Mesendoderm (in vitro differentiated cells): Measurements from ENCODE around the gene ERBIN. TPM values are rescaled to one million over a fixed set of nuclear protein-coding genes. Genes with fewer than 3 reads are reported as not detected.

ENCODE experiments used
- DNase-seq: peaks from one replicate; pipeline ENCODE4 v3.0.0; 2013
- H2AK5ac ChIP-seq: 2 replicates; pipeline ENCODE4 v1.6.1; 2013; ENCODE audit warnings: low read length, inconsistent platforms
- H2BK120ac ChIP-seq: 2 replicates; pipeline ENCODE4 v1.6.1; 2013; ENCODE audit warnings: low read depth, mild to moderate bottlenecking, low read length, moderate library complexity, mixed read lengths
- H2BK15ac ChIP-seq: replicated peaks from 2 replicates; pipeline ENCODE4 v1.6.1; 2013; ENCODE audit warnings: low read depth, mild to moderate bottlenecking, moderate library complexity
- H2BK5ac ChIP-seq: 2 replicates; pipeline ENCODE4 v1.6.1; 2013; ENCODE audit warnings: low read length, inconsistent platforms
- H3K18ac ChIP-seq: 2 replicates; pipeline ENCODE4 v1.6.1; 2013; ENCODE audit warnings: mild to moderate bottlenecking, low read length, mixed read lengths
- H3K23ac ChIP-seq: one replicate; pipeline ENCODE4 v1.6.1; 2013; ENCODE audit warnings: low read length
- H3K27ac ChIP-seq: 2 replicates; pipeline ENCODE4 v1.5.1; 2013; ENCODE audit warnings: low read depth, mild to moderate bottlenecking, inconsistent platforms, low read length, moderate library complexity
- H3K27me3 ChIP-seq: 2 replicates; pipeline ENCODE4 v1.6.1; 2013; ENCODE audit warnings: low read length, control low read depth, mild to moderate bottlenecking, inconsistent platforms; ENCODE audit not compliant: insufficient read depth, poor library complexity
- H3K36me3 ChIP-seq: 2 replicates; pipeline ENCODE4 v1.6.1; 2013; ENCODE audit warnings: low read length, inconsistent platforms; ENCODE audit not compliant: control insufficient read depth, insufficient read depth
- H3K4ac ChIP-seq: one replicate; pipeline ENCODE4 v1.6.1; 2013; ENCODE audit warnings: low read depth, mild to moderate bottlenecking, low read length, moderate library complexity
- H3K4me1 ChIP-seq: 2 replicates; pipeline ENCODE4 v1.6.1; 2013; ENCODE audit warnings: low read depth, low read length, inconsistent platforms; ENCODE audit not compliant: control insufficient read depth
- H3K4me2 ChIP-seq: 2 replicates; pipeline ENCODE4 v1.6.1; 2013; ENCODE audit warnings: low read length
- H3K4me3 ChIP-seq: 2 replicates; pipeline ENCODE4 v1.5.1; 2013; ENCODE audit warnings: mild to moderate bottlenecking, low read length
- H3K56ac ChIP-seq: one replicate; pipeline ENCODE4 v1.6.1; 2013; ENCODE audit warnings: low read length
- H3K79me1 ChIP-seq: 2 replicates; pipeline ENCODE4 v1.6.1; 2013; ENCODE audit warnings: low read length, inconsistent platforms
- H3K79me2 ChIP-seq: 2 replicates; pipeline ENCODE4 v1.6.1; 2013; ENCODE audit warnings: mild to moderate bottlenecking, low read length; ENCODE audit not compliant: control insufficient read depth, insufficient read depth
- H3K9ac ChIP-seq: 2 replicates; pipeline ENCODE4 v1.6.1; 2013; ENCODE audit warnings: low read length, inconsistent platforms
- H4K5ac ChIP-seq: one replicate; pipeline ENCODE4 v1.6.1; 2013; ENCODE audit warnings: low read length
- H4K8ac ChIP-seq: one replicate; pipeline ENCODE4 v1.6.1; 2013; ENCODE audit warnings: low read depth, mild to moderate bottlenecking, control low read depth, low read length, moderate library complexity
- WGBS: extraction: QIAGEN DNeasy Blood & Tissue Kit; methylation state at CpG from one replicate; pipeline ENCODE4 v1.1.7; 2013; ENCODE audit warnings: low lambda C conversion rate, missing lambda C conversion rate; ENCODE audit not compliant: insufficient coverage; ENCODE audit errors: extremely low coverage; 5-methylcytosine and 5-hydroxymethylcytosine counted together
- small RNA-seq: library from polyadenylated mRNA; stranded (forward); fragments of <200 nt; extraction: miRNeasy Mini kit (QIAGEN cat#:217004); gene quantifications from one replicate; pipeline ENCODE3, GENCODE V24; 2013; ENCODE audit not compliant: insufficient read depth

ERBIN gene

GRCh38 chr5:66118304-66118703 is 191.9 kb downstream of the ERBIN start:
- H3K4ac ChIP-seq = no peak overlapping the region
- no peak overlapping the region for H3K18ac ChIP-seq
- H4K8ac ChIP-seq = no peak overlapping the region
- no peak for DNase-seq
- H3K4me1 ChIP-seq = no peaks in the 10 kb centered on the region
- H3K27me3 ChIP-seq = no peaks in the 10 kb centered on the region
- no peaks in the 10 kb centered on the region for H3K79me1 ChIP-seq
- no peak overlapping the region for H2BK5ac ChIP-seq
- H3K4me3 ChIP-seq = no peak overlapping the region
- WGBS = no CpG with 5 or more reads among the region's 4 CpGs
- no peaks in the 10 kb centered on the region for H3K79me2 ChIP-seq
- H4K5ac ChIP-seq = no peak overlapping the region
- H3K27ac ChIP-seq = no peak overlapping the region
- no peak overlapping the region for H2BK15ac ChIP-seq
- H2AK5ac ChIP-seq = no peak overlapping the region
- H3K36me3 ChIP-seq = no peaks in the 10 kb centered on the region
- H3K9ac ChIP-seq = no peak overlapping the region
- H3K23ac ChIP-seq = no peak overlapping the region
- H3K4me2 ChIP-seq = no peak overlapping the region
- no peak overlapping the region for H2BK120ac ChIP-seq
- no peak overlapping the region for H3K56ac ChIP-seq

DNA sequence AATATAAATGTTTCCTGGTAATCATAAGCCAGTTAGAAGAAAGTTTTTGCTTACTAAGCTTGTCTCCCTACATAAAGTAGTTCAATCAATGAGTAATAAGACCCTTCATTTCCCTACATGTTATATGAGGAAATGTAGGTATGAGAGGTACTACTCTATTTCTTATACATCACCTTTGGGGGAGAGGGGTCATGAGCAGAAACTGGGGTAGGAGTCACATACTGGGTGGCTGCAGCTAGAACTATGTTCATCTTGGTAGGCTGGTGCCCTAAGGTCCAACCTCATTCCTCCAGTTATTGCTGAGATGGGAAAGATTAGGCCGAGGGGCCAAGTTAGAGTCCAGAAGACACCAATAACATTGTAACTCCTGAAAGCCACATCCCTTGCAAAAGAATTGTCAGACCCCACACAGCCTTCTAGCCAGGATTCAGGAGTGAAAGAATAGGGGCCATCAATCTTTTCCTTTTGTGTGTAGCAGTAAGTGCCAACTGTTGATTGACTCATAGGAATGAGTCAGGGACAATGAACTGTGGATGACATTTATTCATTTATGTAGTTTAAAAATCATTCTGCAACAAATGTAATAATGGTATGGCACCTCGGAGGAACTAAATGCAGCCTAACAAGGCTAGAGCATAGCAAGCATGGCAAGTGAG is 196.1 kb downstream of the ERBIN start:
- Histone ChIP-seq H3K4me3 (no peak overlapping the region), H3K4me2 (no peak overlapping the region), H3K23ac (no peak overlapping the region), H2BK5ac (no peak overlapping the region), H3K4ac (no peak overlapping the region), H2AK5ac (no peak overlapping the region), H2BK120ac (no peak overlapping the region), H3K79me2 (no peaks in the 10 kb centered on the region), H3K27ac (no peak overlapping the region), H3K9ac (no peak overlapping the region), H3K18ac (no peak overlapping the region), H4K8ac (no peak overlapping the region), H3K79me1 (no peaks in the 10 kb centered on the region), H3K56ac (no peak overlapping the region), H3K4me1 (no peaks in the 10 kb centered on the region), H4K5ac (no peak overlapping the region), H2BK15ac (no peak overlapping the region), H3K27me3 (no peaks in the 10 kb centered on the region), H3K36me3 (no peaks in the 10 kb centered on the region)
- DNase-seq = no peak
- WGBS = no CpG with 5 or more reads among the region's 2 CpGs

- no peak overlapping the region for H2BK5ac ChIP-seq
- no peak overlapping the region for H3K4me3 ChIP-seq
- DNase-seq = no peak
- H3K4me1 ChIP-seq = no peaks in the 10 kb centered on the region
- H3K4ac ChIP-seq = no peak overlapping the region
- H3K36me3 ChIP-seq = no peaks in the 10 kb centered on the region
- no peak overlapping the region for H4K5ac ChIP-seq
- H2BK15ac ChIP-seq = no peak overlapping the region
- H2AK5ac ChIP-seq = no peak overlapping the region
- WGBS = no CpG with 5 or more reads among the region's 4 CpGs
- H3K4me2 ChIP-seq = no peak overlapping the region
- no peak overlapping the region for H2BK120ac ChIP-seq
- H3K56ac ChIP-seq = no peak overlapping the region
- H3K9ac ChIP-seq = no peak overlapping the region
- H4K8ac ChIP-seq = no peak overlapping the region
- no peaks in the 10 kb centered on the region for H3K79me2 ChIP-seq
- H3K79me1 ChIP-seq = no peaks in the 10 kb centered on the region
- H3K27ac ChIP-seq = no peak overlapping the region
- H3K23ac ChIP-seq = no peak overlapping the region
- H3K27me3 ChIP-seq = no peaks in the 10 kb centered on the region
- H3K18ac ChIP-seq = no peak overlapping the region
Observed at GRCh38 chr5:66129144-66129543, 202.8 kb downstream of the ERBIN start.

DNA sequence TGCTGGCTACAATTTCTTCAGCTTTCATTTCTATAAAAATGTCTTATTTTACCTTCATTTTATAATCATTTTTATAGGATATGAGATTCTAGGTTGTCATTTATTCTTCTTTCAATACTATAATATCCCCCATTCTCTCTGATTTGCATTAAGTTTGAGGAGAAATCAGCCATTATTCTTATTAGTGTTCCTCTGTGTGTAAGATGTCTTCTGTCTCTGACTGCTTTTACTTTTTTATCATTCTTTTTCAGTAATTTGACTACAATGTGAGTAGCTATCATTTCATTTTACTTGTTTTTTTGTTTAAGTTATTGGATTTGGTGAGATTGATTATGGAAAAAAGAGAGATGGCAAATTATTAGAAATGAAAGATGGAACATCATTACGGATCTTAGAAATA is 204.1 kb downstream of the ERBIN start:
- no peak for DNase-seq
- no peak overlapping the region for H2AK5ac ChIP-seq
- H3K4me1 ChIP-seq = no peaks in the 10 kb centered on the region
- no peak overlapping the region for H2BK120ac ChIP-seq
- no peak overlapping the region for H4K5ac ChIP-seq
- no peak overlapping the region for H3K4me3 ChIP-seq
- H3K79me2 ChIP-seq = no peaks in the 10 kb centered on the region
- no peak overlapping the region for H2BK15ac ChIP-seq
- H3K18ac ChIP-seq = no peak overlapping the region
- H3K56ac ChIP-seq = no peak overlapping the region
- no peak overlapping the region for H3K27ac ChIP-seq
- H2BK5ac ChIP-seq = no peak overlapping the region
- H3K4ac ChIP-seq = no peak overlapping the region
- 100% methylated on average over 1 of the region's 1 CpG for WGBS
- H3K4me2 ChIP-seq = no peak overlapping the region
- no peaks in the 10 kb centered on the region for H3K36me3 ChIP-seq
- no peak overlapping the region for H3K23ac ChIP-seq
- no peak overlapping the region for H3K9ac ChIP-seq
- no peaks in the 10 kb centered on the region for H3K79me1 ChIP-seq
- H4K8ac ChIP-seq = no peak overlapping the region
- H3K27me3 ChIP-seq = no peaks in the 10 kb centered on the region

Small RNAs within 50 kb of the gene (small RNA-seq; reads per million reads assigned to genes)
- not detected for gene RF00598
